Measurements from ENCODE around the gene ANKRD7.

Gene ANKRD7, protein sequence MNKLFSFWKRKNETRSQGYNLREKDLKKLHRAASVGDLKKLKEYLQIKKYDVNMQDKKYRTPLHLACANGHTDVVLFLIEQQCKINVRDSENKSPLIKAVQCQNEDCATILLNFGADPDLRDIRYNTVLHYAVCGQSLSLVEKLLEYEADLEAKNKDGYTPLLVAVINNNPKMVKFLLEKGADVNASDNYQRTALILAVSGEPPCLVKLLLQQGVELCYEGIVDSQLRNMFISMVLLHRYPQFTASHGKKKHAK

DNA sequence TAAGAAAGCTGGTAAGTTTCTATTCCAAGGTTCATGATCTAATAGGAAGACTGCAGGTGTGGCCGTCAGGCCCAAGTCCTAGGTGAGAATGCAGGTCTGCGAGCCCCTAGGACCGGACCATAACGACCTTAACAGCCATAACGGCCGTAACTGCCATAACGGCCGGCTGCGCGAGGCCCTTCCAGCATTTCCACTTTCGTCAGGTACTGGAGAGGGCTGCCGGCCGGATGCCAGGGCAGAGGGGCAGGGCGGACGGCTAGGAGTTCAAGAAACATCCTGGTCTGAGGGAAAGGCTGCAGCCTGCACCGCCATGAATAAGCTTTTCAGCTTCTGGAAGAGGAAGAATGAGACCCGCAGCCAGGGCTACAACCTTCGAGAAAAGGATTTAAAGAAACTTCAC is at the start of gene ANKRD7:
ANKRD7 (plus strand) TSS at position 184 of the 400 bp plus-strand sequence; CDS start at position 311, 127 bp downstream.
- no peak for DNase-seq

DNA sequence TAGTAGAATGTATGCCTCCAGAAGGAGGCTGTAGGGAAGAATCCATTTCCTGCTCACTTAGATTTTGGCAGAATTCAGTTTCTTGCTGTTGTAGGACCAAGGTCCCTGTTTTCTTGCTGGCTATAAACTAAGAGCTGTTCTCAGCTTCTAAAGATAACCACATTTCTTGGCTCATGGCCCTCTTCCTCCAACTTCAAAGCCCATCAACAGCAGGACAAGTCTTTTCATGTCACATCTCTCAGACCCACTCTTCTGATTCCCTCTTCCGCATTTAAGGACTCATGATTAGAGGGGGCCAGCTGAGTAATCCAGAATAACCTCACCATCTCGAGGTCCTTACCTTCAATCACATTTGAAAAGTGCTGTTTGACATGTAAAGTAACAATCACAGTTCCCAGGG is 48.8 kb upstream of the ANKRD7 start:
- no peak for DNase-seq

DNA sequence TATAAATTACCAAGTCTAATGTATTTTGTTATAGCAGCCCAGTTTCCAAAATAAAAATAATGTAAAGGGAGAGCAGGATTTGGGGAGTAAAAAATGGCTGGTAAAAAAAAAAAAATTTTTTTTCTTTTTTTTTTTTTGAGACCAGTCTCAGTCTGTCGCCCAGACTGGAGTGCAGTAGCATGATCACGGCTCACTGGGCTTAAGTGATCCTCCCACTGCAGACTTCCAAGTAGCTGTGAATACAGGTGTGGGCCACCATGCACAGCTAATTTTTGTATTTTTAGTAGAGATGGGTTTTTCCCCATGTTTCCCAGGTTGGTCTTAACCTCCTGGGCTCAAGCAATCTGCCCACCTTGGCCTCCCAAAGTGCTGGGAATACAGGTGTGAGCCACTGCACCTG is 45.3 kb upstream of the ANKRD7 start:
- DNase-seq: no peak

DNA sequence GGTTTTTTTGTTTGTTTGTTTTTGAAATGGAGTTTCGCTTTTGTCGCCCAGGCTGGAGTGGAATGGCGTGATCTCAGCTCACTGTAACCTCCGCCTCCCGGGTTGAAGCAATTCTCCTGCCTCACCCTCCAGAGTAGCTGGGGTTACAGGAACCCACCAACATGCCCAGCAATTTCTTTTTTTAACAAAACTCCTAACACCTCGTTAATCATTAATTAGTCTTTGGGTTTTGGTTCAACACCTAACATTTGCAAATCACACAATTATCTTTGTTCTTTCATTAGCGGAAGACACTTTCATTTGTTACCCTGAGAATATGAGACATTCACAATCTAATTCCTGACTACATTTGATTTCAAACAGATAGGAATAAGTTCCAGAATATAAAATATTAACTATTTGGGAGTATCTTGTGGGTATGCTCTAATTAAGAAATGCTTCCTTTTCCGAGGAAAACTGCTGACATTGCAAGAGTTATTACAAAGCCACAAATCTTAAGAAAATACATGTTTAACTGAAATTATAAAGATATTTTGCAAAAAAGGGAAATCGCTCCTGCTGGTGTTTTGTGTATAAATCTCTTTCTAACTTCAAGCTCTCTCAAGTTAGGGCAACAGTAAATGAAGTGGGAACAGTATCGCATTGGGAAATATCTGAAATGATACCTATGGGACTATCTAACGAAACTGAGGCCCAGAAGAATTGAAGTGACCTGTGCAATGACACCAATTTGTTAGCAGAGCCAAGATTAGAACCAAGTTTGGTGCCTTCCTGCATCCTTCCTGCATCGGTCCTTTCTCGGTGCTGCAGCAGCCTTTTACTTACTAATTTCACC is 41.7 kb upstream of the ANKRD7 start:
- no peak for DNase-seq

DNA sequence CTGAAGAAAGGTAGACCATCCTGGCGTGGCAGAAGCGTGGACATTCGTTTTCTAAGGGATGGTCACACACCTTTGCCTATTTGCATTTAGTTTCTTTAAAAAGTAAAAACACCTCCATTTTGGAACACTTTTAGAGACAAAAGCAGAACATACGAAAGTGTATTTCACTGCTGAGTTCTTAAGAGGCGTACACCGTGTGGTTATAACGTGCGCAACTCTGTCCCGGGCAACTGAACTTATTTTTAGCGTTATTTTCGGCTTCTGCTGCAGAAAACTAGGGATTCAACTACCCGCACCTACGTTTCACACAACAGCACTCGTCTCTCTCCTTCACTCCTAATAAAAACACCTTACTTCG is 41.1 kb upstream of the ANKRD7 start:
- no peak for DNase-seq

DNA sequence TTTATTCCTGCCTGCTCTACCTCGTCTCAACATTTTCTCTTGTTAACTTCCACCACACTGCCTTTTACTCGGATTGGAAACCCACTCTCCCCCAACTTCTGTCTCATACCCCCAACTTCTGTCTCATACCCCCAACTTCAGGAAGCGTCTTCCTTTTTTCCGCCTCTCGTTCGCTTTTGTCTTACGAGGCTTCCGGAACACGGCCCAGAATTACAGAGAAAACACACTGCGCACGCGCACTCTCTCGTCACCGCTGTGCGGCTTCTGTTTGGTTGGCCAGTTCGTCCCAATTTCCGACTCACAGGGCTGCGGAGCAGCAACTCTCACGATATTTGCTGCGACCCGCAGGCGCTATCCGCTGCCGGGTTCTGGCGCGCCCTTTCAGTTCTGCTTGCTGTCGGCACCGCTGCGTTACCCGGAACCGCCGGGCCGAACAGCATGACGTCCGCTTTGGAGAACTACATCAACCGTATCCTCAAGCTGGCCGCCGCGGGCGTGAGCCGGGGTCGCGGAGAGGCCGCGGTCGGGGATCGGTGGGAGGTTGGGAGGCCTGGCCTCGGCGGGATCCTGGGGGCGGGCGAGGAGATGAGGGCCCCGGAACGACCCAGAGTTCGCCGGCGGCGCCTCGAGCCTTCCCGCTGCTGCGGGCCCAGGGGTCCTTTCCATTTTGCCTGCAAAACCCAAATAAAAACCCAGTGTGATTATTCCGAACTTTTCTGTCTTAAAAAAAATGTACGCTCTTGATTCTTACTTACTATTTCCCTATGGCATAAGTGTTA is 40.5 kb upstream of the ANKRD7 start, which contains the start of gene LSM8:
LSM8 (plus strand) TSS at position 379 of the 779 bp plus-strand sequence; CDS start at position 439, 60 bp downstream.
- DNase-seq: peak; percentile 98 to 99

DNA sequence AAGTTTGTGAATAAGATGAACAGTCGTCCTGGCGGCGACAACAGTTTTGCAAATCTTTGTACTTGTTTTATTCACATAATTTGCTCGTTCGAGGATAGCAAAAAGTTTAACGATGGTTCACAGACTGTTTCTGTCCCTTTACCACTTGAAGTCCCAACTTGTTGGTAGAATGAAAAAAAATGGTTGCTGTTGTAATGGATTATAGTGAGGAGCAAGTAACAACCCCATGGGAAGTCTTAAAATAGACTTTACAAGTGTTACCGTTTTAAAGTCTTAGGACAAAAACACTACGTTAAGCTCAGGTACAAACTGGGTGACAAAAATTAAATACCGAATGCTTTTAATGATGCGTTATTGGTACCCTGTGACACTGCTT is 40.0 kb upstream of the ANKRD7 start:
- DNase-seq: no peak

DNA sequence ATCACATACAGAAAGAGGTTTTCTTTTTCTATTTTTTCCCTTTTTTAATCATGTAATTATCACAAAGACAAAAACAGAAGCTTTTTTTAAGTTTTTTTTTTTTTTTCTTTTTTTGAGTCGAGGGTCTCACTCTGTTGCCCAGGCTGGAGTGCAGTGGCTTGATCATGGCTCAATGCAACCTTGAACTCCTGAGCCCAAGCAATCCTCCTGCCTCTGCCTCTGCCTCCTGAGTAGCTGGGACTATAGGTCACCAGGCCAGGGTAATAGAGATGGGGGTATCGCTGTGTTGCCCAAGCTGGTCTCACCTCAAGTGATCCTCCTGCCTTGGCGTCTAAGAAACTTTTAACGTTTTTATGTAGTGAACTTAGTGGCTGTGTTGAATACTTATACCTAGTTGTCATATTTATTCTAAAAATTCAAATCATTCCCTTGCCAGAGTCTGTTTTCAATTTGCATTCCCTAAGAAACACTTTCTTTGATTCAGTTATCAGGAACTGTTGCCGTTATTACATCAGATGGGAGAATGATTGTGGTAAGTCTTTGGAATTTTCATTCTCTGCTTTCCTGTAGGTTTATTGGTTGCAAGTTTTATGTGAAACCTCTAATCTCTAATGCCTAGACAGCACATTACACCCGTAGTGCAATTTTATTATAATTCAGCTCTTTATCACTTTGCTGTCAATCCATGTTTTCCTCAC is 39.2 kb upstream of the ANKRD7 start:
- DNase-seq: no peak

DNA sequence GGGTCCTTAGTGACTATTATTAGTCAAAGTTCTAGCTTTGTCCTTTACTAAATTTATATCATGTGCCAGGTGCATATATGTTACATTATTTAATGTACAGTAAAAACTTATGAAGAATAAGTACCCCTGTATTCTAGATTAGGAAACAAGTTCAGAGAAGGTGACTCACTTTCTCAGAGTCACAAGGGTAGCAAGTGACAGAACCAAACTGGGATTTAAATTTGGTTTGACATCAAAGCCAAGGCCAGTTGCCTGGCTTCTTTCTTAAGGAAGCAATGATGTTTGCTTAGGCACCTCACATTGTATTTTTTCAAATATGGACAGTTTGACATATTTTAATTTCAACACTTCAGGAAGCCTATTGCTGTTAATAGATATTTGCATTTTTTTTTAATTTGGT is 38.0 kb upstream of the ANKRD7 start:
- DNase-seq: no peak

DNA sequence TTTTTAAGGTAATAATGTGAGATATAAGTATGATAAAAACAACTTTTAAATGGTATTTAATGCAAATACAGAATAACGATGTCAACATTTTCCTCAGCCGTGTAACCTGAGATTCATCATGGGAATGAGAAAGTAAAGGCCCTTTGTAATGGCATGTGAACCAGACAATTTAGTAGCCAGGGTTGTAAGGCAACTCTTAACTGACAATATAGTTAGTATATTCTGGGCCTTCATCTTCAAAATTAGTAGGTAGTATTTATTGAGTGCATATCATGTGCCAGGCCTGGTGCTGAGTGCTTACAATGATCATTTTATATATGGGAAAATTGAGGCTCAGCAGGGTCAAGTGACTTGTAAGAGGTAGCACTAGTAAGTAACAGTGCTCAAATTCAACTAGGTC is 29.9 kb upstream of the ANKRD7 start:
- no peak for DNase-seq

DNA sequence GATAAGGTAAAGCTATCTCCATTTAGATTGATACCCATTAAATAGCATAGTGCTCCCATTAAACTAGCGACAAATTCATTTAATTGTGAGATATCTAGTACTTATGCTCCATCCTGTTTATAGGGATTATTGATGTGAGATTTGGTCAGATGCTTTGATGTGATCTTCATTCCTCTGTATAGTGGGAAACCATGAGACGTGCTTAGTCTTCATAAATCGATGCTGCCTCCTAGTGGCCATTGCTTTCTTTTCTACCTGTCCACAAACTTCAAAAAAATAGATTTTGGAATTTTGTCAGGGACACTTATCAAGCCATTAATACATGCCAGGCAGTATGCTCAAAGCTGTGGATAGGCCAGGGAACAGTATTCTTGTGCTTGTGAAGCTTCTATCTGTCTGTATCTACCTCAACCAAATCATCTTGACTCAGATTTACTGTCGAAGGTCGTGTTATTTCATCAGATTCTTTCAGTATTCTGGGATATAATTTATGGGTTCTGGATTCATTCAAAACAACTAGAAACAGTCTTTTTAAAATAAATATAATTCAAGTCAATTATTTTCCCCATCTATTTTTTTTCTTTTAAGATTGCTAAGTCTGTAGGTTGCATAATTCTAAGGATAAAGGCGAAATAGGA is 28.5 kb upstream of the ANKRD7 start:
- DNase-seq: peak; percentile 26 to 67

DNA sequence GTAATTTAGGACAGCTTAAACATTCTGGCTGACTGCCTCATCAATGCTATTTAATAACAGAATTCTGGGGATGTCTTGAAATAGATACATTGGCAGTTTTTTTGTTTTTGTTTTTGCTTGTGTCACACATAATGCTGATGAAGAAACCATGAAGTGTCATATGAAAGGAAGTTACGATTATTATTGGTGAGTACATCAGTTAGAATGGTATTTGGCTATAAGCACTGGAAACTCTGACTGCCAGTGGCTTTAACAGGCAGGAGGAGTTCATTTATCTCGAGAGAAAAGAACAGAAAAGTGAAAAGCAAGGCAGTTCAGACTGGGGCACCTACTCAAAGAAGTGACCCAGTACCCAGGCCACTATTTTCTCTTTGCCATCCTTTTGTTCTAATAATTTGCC is 22.4 kb upstream of the ANKRD7 start:
- no peak for DNase-seq

DNA sequence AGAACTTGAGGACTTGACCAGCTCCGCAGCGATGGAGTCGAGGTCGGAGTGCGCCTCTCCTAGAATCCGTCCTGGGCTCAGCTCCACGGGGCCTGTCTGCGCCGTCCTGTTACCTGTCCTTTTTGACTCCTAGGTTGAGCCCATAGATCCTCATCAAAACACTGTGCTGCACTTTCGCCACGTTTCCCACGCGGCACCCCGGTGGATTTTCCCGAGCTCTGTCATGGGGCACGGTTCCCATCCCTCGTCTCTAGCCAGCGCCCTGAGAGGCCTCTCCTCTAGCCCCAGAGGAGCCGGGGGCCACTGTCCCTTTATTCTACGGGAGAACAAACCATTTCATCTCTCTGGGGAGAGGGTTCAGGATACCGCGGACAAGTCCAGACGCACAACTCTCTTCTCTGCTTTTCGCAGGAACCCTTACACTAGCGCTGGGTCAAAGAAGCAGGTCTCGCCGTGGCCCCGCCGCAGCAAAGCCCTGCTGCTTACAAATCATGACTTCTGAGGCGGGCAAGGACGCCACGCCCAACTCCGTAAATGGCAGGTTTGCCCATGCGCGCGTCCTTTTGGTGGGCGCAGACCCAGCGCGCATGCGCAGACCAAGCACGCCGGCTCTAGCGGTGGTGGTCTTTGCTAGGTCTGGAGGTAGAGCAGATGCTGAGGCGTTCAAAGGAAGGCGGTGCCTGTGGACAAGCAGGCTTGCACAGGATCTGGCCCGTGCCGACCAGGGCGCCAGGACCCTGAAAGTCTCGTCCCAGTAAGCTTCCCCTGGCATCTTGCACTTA is 10.3 kb upstream of the ANKRD7 start:
- DNase-seq: peak; percentile 77 to 83

DNA sequence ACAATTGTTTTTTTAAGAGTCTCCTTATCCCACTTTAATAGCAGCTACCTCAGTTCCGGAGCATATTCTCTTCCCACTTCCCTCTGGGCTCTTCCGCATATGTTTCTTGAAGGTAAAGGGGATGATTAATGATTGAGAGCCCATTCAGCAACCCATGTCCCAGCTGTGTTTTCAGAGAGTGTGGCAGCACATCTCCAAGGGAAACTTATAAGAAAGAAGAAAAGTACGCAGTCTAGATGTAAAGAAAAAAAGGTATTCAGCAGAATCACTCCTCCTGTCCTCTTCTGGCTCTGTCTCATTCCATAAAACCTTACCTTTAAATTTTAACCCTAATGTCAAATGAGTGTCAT is 9.7 kb upstream of the ANKRD7 start:
- DNase-seq: no peak

DNA sequence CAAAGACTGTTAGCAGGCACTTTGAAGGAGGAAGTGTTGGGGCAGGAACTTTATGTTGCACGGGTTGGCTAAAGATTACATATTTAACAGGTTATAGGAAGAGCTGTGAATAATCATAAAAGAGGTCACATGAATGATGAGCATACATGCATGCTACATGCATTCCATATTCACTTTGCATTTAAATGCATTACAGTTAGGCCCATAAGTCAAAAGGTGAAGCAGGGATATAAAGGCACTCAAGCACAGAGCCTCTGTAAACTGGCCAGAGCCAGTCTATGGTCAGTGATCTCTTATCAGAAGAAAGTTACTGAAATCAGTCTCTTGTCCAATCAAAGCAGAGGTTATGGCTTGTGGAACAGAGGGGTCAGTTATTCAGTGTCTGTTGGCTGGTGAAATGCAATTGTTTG is 7.3 kb upstream of the ANKRD7 start:
- no peak for DNase-seq

DNA sequence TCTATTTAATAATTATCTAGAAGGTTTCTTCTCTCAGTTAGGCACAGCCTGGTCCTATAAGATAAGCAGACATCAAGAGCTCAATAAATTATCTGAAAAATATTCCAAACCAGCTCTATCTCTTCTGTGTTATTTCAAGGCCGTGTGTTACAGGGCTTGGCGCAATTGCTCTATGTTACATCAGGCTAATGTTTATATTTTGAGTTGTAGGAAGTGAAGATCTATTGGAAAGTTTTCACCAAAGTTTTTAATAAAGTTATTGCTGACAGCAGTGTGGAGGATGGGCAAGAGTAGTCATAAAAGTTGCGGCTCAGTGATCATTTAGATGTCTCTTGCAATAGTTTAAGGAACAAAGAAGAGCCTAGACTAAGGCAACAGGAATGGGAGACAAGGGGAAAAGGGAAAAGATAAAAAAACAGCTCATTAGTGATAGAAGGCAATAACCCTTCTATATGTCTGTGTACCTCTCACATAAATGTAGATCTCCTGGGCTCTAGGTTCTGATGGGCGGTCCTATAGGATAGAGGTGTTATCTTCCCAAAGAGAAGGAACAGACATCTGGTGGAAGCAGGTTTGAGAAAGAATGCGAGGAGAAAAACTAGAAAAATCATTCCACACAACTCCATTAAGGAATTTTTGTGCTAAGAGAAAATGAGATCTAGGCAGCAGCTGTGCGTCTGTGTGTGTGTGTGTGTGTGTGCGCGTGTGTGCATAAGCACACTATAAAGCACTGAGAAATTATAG is 5.9 kb upstream of the ANKRD7 start:
- no peak for DNase-seq

DNA sequence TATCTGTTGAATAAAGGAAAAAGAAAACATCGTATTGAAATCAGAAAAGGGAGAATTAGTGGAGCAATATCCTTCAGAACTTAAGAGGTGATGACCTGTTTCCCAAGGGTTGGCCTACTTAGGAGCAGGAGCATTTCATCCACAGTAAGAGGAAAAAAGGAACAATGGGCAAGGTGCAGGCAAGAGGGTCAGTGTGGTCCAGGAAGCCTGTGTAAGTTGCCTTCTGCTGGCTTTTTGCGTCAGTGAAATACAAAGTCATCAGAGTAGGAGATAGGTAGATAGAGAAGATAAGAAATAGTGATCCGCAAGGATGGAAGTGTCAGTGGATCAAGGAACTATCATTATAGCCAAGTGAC is 5.4 kb upstream of the ANKRD7 start:
- DNase-seq: no peak

DNA sequence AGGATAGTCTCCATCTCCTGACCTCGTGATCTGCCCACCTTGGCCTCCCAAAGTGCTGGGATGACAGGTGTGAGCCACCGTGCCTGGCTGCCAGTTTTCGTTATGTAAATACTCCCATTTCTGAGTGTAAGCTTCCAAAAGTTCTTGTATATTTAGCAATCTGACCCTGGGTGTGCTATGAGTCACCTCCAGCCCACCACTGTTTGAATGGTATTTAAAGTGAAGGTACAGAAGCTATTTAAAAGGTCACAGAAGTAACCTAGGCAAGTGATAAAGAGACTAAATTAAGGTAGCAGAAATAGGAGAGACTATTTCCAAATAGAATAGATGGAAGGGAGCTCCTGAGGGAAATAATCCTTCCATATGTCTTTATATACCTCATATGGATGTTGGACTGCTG is 3.9 kb upstream of the ANKRD7 start:
- no peak for DNase-seq

DNA sequence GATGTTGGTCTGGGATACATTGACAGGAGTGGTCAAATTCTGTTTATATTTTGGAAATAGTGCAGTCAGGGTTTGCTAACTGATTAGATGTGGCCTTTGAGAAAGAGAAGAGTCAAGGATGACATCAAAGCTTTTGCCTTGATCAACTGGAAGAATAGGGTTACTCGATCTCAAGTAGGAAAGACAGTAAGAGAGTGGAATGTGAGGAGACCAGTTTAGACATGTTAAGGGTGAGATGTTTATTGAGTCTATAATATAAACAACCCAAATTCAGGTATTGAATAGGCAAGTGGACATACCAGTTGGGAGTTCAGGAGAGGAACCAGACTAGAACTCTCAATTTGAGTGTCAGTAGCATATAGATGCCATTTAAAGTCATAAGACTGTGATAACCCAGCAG is 1.9 kb upstream of the ANKRD7 start:
- DNase-seq: no peak

DNA sequence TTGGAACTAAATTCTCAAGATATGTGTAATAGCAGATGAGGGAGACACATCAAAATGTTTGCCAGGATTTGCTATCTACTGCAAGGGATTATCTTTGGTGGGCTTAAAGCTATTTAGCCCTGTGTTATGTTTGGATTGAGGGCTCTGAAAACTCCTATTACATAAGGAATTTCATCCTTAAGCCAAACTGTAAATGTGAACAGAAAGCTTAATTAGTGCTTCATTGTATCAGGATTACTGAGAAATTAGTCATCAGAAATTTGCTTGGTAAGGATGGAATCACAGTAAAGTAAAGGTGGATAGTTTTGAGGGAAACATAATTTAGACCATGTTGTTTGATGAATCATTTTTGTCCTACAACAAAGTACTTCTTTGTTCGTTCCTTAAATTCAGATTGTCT is 8.3 kb downstream of the ANKRD7 start:
- no peak for DNase-seq

DNA sequence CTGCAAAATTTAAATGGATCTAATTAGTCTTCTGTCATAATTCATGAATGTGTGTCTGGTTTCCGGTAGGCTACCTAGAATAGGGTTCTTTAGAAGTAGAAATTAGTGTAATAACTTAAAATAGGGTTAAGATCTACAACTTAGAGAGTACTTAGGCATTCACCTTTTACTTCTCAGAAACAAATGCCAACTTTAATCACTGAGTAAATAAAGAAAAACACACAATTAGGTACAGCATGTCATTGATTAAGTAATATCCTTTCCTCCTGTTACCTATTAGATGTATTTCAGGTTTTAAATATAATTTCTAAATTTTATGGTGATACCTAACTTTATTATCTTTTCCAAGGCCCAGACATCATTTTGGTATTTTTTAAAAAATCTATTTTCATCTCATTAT is 9.3 kb downstream of the ANKRD7 start:
- DNase-seq: no peak

Measured in CD4-positive, alpha-beta T cell treated with Interleukin-4 for 1 hour (primary cell).